HepG2 (cell line): ENCODE data around the gene LIFR. TPM values are rescaled to one million over a fixed set of nuclear protein-coding genes. Genes with fewer than 3 reads are reported as not detected.

Experiments
- ATAC-seq: fragments of 200-7000 bp; cut with Tn5 transposase; 3 replicates; pipeline ENCODE4 v1.9.1; 2020; ENCODE audit warnings: mild to moderate bottlenecking, moderate library complexity
- BruUV-seq: library from RNA; stranded (reverse); fragments of 400-500 nt; replicated peaks from 2 replicates; lab custom pipeline; 2021; lab: Mats Ljungman, UMichigan
- CTCF ChIA-PET: fragments of 300-600 bp; formaldehyde crosslinking; extraction: SDS; loops from one replicate; lab custom pipeline; 2021; ENCODE audit warnings: low total read pairs, inconsistent platforms, low intra/inter-chr PET ratio; lab: Yijun Ruan, JAX
- POLR2A ChIA-PET: fragments of 350-600 bp; sonication (Branson Sonifier 250); formaldehyde crosslinking; loops from one replicate; lab custom pipeline; 2020; ENCODE audit warnings: antibody characterized with exemption, inconsistent platforms; lab: Yijun Ruan, JAX
- DNase-seq: peaks from one replicate; pipeline ENCODE4 v3.0.0-alpha.2; 2015; ENCODE audit warnings: low spot score
- FAIRE-seq: peaks from 3 replicates; lab custom pipeline; 2011; peaks lifted over from hg19 to GRCh38; lab: Jason Lieb, UNC
- H2AFZ ChIP-seq: one replicate; pipeline ENCODE4 v1.6.1; 2011; ENCODE audit warnings: low read length, inconsistent platforms
- H3K27ac ChIP-seq: fragments of 300-600 bp; 3 replicates; pipeline ENCODE4 v1.8.0; 2011; ENCODE audit warnings: mixed run types, mild to moderate bottlenecking, mixed read lengths, low read length, inconsistent platforms; ENCODE audit not compliant: insufficient read depth; ENCODE audit errors: extremely low read length
- H3K27me3 ChIP-seq, 2 experiments: fragments of 200-600 bp in 1 of 2; 2 replicates in 1 of 2; 3 replicates in 1 of 2; pipeline versions ENCODE4 v1.6.0 to v1.8.0; 2011; ENCODE audit warnings: low read length in 2 of 2, mild to moderate bottlenecking in 2 of 2, moderate library complexity in 2 of 2, inconsistent platforms in 1 of 2; ENCODE audit not compliant: insufficient read depth in 2 of 2, control insufficient read depth in 1 of 2
- H3K36me3 ChIP-seq, 2 experiments: fragments of 200-600 bp in 1 of 2; replicated peaks in 1 of 2; 2 replicates in 1 of 2; 3 replicates in 1 of 2; pipeline versions ENCODE4 v1.5.1 to v1.8.0; 2011; ENCODE audit warnings: low read length in 2 of 2, inconsistent platforms in 1 of 2; ENCODE audit not compliant: insufficient read depth in 2 of 2, control insufficient read depth in 1 of 2
- H3K4me1 ChIP-seq: 2 replicates; pipeline ENCODE4 v1.5.1; 2012; ENCODE audit warnings: low read length, inconsistent platforms; ENCODE audit not compliant: insufficient read depth
- H3K4me2 ChIP-seq: 2 replicates; pipeline ENCODE4 v1.6.0; 2011; ENCODE audit warnings: low read depth, low read length, inconsistent platforms
- H3K4me3 ChIP-seq, 3 experiments: fragments of 200-600 bp in 1 of 3; sonication (generic), shearing (Covaris generic) in 1 of 3; replicated peaks in 1 of 3; 2 replicates each; pipeline ENCODE4 v1.5.1; 2011 to 2016; ENCODE audit warnings: low read length in 3 of 3, inconsistent platforms in 2 of 3, low read depth in 2 of 3, mild to moderate bottlenecking in 2 of 3, control low read depth in 1 of 3, mixed read lengths in 1 of 3; ENCODE audit not compliant: insufficient read depth in 1 of 3
- H3K79me2 ChIP-seq: one replicate; pipeline ENCODE4 v1.6.1; 2011; ENCODE audit warnings: low read length, inconsistent platforms; ENCODE audit not compliant: insufficient read depth
- H3K9ac ChIP-seq: 2 replicates; pipeline ENCODE4 v1.6.0; 2011; ENCODE audit warnings: mild to moderate bottlenecking, low read depth, low read length, inconsistent platforms; ENCODE audit not compliant: insufficient read depth
- H3K9me3 ChIP-seq: 2 replicates; pipeline ENCODE4 v1.5.1; 2012; ENCODE audit warnings: mild to moderate bottlenecking, low read length
- H4K20me1 ChIP-seq: 2 replicates; pipeline ENCODE4 v1.6.0; 2011; ENCODE audit warnings: inconsistent platforms, mild to moderate bottlenecking, low read length, moderate library complexity; ENCODE audit not compliant: insufficient read depth
- ARID2 ChIP-seq: sonication (generic); formaldehyde crosslinking; IDR thresholded peaks from 2 replicates; pipeline ENCODE4 v1.8.1; 2022; ENCODE audit warnings: mild to moderate bottlenecking, missing genetic modification reagents, borderline replicate concordance
- CHD4 ChIP-seq: fragments of 200-600 bp; sonication (generic); IDR thresholded peaks from 2 replicates; pipeline ENCODE4 v1.7.0; 2017; ENCODE audit warnings: mild to moderate bottlenecking, low read length, borderline replicate concordance
- GPN1 ChIP-seq: sonication (generic); formaldehyde crosslinking; IDR thresholded peaks from 2 replicates; pipeline ENCODE4 v1.5.1; 2020; ENCODE audit warnings: missing genetic modification reagents, borderline replicate concordance
- ONECUT2 ChIP-seq: sonication (generic); formaldehyde crosslinking; IDR thresholded peaks from 2 replicates; pipeline ENCODE4 v1.4.0; 2020; ENCODE audit warnings: missing genetic modification reagents
- PHF21A ChIP-seq: sonication (generic); formaldehyde crosslinking; IDR thresholded peaks from 2 replicates; pipeline ENCODE4 v1.5.0; 2020; ENCODE audit warnings: mild to moderate bottlenecking, missing genetic modification reagents
- RXRA ChIP-seq: sonication (generic); formaldehyde crosslinking; IDR thresholded peaks from 2 replicates; pipeline ENCODE4 v1.5.1; 2020; ENCODE audit warnings: missing genetic modification reagents
- SAP130 ChIP-seq: IDR thresholded peaks from 2 replicates; pipeline ENCODE4 v1.6.1; 2016; ENCODE audit warnings: low read depth
- ZNF510 ChIP-seq: sonication (generic); formaldehyde crosslinking; IDR thresholded peaks from 2 replicates; pipeline ENCODE4 v1.4.0; 2020; ENCODE audit warnings: low read depth, mild to moderate bottlenecking, missing genetic modification reagents
- ZNF512 ChIP-seq: sonication (generic); formaldehyde crosslinking; IDR thresholded peaks from 2 replicates; pipeline ENCODE4 v1.4.0; 2020; ENCODE audit warnings: mild to moderate bottlenecking, missing genetic modification reagents
- ZNF564 ChIP-seq: sonication (generic); formaldehyde crosslinking; IDR thresholded peaks from 2 replicates; pipeline ENCODE4 v1.8.1; 2023; ENCODE audit warnings: mild to moderate bottlenecking, missing genetic modification reagents
- WGBS: methylation state at CpG from one replicate; pipeline ENCODE4 v1.1.6; 2017; ENCODE audit warnings: low lambda C conversion rate; 5-methylcytosine and 5-hydroxymethylcytosine counted together
- in situ Hi-C: cut with HindIII; loops from 2 replicates; pipeline ENCODE4 v1.10.0; 2017; ENCODE audit warnings: low pct_unique_long_range_greater_than_20kb; ENCODE audit not compliant: extremely low pct_ligation_motif_present
- intact Hi-C: fragments of 100-400 bp; cut with micrococcal nuclease; formaldehyde crosslinking; loops from one replicate; pipeline ENCODE4 v1.10.0; 2022; ENCODE audit not compliant: unreplicated experiment
- polyA plus RNA-seq, 8 experiments: library from polyadenylated mRNA; depleted of rRNA in 3 of 8; stranded (reverse) in 7 of 8; unstranded in 1 of 8; fragments of >200 nt; fragmentation: Illumina TruSeq in 4 of 8; extraction: Trizol in 4 of 8; gene quantifications; 2 replicates each; pipeline versions ENCODE4 v1.2.1 to v1.2.3, GENCODE V29; 2011 to 2016; ENCODE audit warnings: low read depth in 4 of 8, missing spikeins in 1 of 8, mixed read lengths in 1 of 8; ENCODE audit not compliant: insufficient read depth in 1 of 8
- total RNA-seq, 5 experiments: library from RNA; depleted of rRNA; stranded (reverse); fragments of >200 nt; fragmentation: Illumina TruSeq; extraction: Trizol; gene quantifications; 2 replicates each; pipeline ENCODE4 v1.2.3, GENCODE V29; 2016; ENCODE audit warnings: low read depth in 1 of 5

The LIFR gene
- total and polyA plus RNA-seq, 2 of the 13 experiments (the other 11 are each of a cell fraction or from before 2014, with no cell fraction given) = 6.3 to 25.2 TPM

GRCh38 chr5:38466424-38467189 lies 89.8 kb downstream of the LIFR start:
- in situ Hi-C loops (no loop called here), intact Hi-C loops (no loop called here)
- Histone ChIP-seq H3K79me2 (no peaks in the 10 kb centered on the region), H2AFZ (no peak overlapping the region), H3K4me2 (peak overlapping the region; percentile 71), H3K27me3 (peaks cover 0 to 1% of the 10 kb centered on the region in 2 experiments; a peak in 2 of 5 replicates), H3K27ac (no peak overlapping the region), H3K36me3 (no peaks in the 10 kb centered on the region), H4K20me1 (no peaks in the 10 kb centered on the region), H3K9ac (peak overlapping the region; percentile 44; the same call in 1 of the 2 replicates), H3K9me3 (no peaks in the 10 kb centered on the region), H3K4me3 (peak overlapping the region in 2 of 3 experiments; percentile 42 to 54; a peak in 3 of 6 replicates), H3K4me1 (peaks cover 71% of the 10 kb centered on the region)
- FAIRE-seq (no peak), DNase-seq (no peak), ATAC-seq (no peak)
- WGBS = 71% methylated on average over 21 of the region's 24 CpGs
- TF ChIP-seq RXRA (CRISPR knock-in tag) (no peak), SAP130 (CRISPR knock-in tag) (no peak), GPN1 (CRISPR knock-in tag) (no peak), ZNF564 (CRISPR knock-in tag) (no peak), CHD4 (no peak), ARID2 (no peak), ZNF512 (no peak), PHF21A (CRISPR knock-in tag) (no peak), ONECUT2 (CRISPR knock-in tag) (no peak), ZNF510 (CRISPR knock-in tag) (no peak)
- BruUV-seq = no TSS peak
- ChIA-PET POLR2A (no interaction called here), CTCF (no interaction called here)
